K562 (cell line): ENCODE data around the gene COL16A1. TPM values are rescaled to one million over a fixed set of nuclear protein-coding genes. Genes with fewer than 3 reads are reported as not detected.

Experiments
- ATAC-seq: fragments of 200-7000 bp; cut with Tn5 transposase; 3 replicates; pipeline ENCODE4 v1.9.1; 2020; ENCODE audit warnings: moderate library complexity
- BruUV-seq: library from RNA; stranded (reverse); fragments of 400-500 nt; replicated peaks from 2 replicates; lab custom pipeline; 2021; lab: Mats Ljungman, UMichigan
- CTCF ChIA-PET: fragments of 300-600 bp; formaldehyde crosslinking; extraction: SDS; loops from one replicate; lab custom pipeline; 2021; ENCODE audit warnings: low intra/inter-chr PET ratio; lab: Yijun Ruan, JAX
- POLR2A ChIA-PET: fragments of 300-600, 350-650 bp; sonication (Branson Sonifier 250); formaldehyde crosslinking; extraction: SDS; loops from one replicate; lab custom pipeline; 2021; ENCODE audit warnings: antibody characterized with exemption, inconsistent platforms; lab: Yijun Ruan, JAX
- DNase-seq, 4 experiments: peaks; one replicate each; pipeline versions ENCODE4 v3.0.0 to v3.0.0-alpha.2; 2011 to 2018; ENCODE audit warnings: low spot score in 3 of 4, mixed read lengths in 3 of 4; ENCODE audit errors: extremely low read depth in 1 of 4
- FAIRE-seq: peaks from 2 replicates; lab custom pipeline; 2011; peaks lifted over from hg19 to GRCh38; lab: Jason Lieb, UNC
- H2AFZ ChIP-seq: 2 replicates; pipeline ENCODE4 v1.6.0; 2011; ENCODE audit warnings: low read depth, low read length, control low read depth, inconsistent platforms
- H3K27ac ChIP-seq: fragments of 200-600 bp; 3 replicates; pipeline ENCODE4 v1.8.0; 2011; ENCODE audit warnings: low read depth, mild to moderate bottlenecking, control low read depth, inconsistent platforms, low read length, moderate library complexity, mixed read lengths; ENCODE audit errors: extremely low read depth
- H3K27me3 ChIP-seq, 2 experiments: fragments of 300-600 bp in 1 of 2; 2 replicates in 1 of 2; 3 replicates in 1 of 2; pipeline versions ENCODE4 v1.6.0 to v1.8.0; 2011; ENCODE audit warnings: inconsistent platforms in 2 of 2, low read length in 2 of 2, mild to moderate bottlenecking in 1 of 2, mixed read lengths in 1 of 2, moderate library complexity in 1 of 2; ENCODE audit not compliant: control insufficient read depth in 2 of 2, insufficient read depth in 2 of 2
- H3K36me3 ChIP-seq: fragments of 300-600 bp; 3 replicates; pipeline ENCODE4 v1.8.0; 2011; ENCODE audit warnings: mild to moderate bottlenecking, low read length, inconsistent platforms; ENCODE audit not compliant: control insufficient read depth, insufficient read depth
- H3K4me1 ChIP-seq, 2 experiments: fragments of 200-600 bp in 1 of 2; replicated peaks in 1 of 2; 2 replicates in 1 of 2; 3 replicates in 1 of 2; pipeline versions ENCODE4 v1.5.1 to v1.8.0; 2011; ENCODE audit warnings: inconsistent platforms in 2 of 2, low read length in 2 of 2, mild to moderate bottlenecking in 1 of 2, mixed read lengths in 1 of 2, moderate library complexity in 1 of 2; ENCODE audit not compliant: control insufficient read depth in 2 of 2, insufficient read depth in 2 of 2
- H3K4me2 ChIP-seq: 2 replicates; pipeline ENCODE4 v1.6.1; 2011; ENCODE audit warnings: low read length, control low read depth, inconsistent platforms, mixed read lengths; ENCODE audit not compliant: insufficient read depth
- H3K4me3 ChIP-seq: fragments of 200-600 bp; sonication (generic), shearing (Covaris generic); 2 replicates; pipeline ENCODE4 v1.5.1; 2016; ENCODE audit warnings: control low read depth, inconsistent platforms
- H3K79me2 ChIP-seq: fragments of 200-600 bp; 3 replicates; pipeline ENCODE4 v1.8.0; 2011; ENCODE audit warnings: low read length, inconsistent platforms; ENCODE audit not compliant: control insufficient read depth, insufficient read depth
- H3K9ac ChIP-seq, 2 experiments: 2 replicates each; pipeline versions ENCODE4 v1.6.0 to v1.6.1; 2011; ENCODE audit warnings: low read depth in 2 of 2, low read length in 2 of 2, control low read depth in 1 of 2, inconsistent platforms in 1 of 2, mild to moderate bottlenecking in 1 of 2, mixed read lengths in 1 of 2; ENCODE audit not compliant: insufficient read depth in 1 of 2
- H3K9me1 ChIP-seq: one replicate; pipeline ENCODE4 v1.6.0; 2011; ENCODE audit warnings: inconsistent platforms, mild to moderate bottlenecking, low read length, moderate library complexity; ENCODE audit not compliant: control insufficient read depth, insufficient read depth
- H3K9me3 ChIP-seq: replicated peaks from 2 replicates; pipeline ENCODE4 v1.5.1; 2011; ENCODE audit warnings: low read depth, low read length, inconsistent platforms; ENCODE audit not compliant: control insufficient read depth, insufficient read depth
- H4K20me1 ChIP-seq: replicated peaks from 2 replicates; pipeline ENCODE4 v1.6.1; 2011; ENCODE audit warnings: low read length, inconsistent platforms, mixed read lengths; ENCODE audit not compliant: control insufficient read depth, insufficient read depth
- BRF2 ChIP-seq: IDR thresholded peaks from 3 replicates; pipeline ENCODE4 v1.6.1; 2011; ENCODE audit warnings: borderline replicate concordance, mild to moderate bottlenecking; ENCODE audit not compliant: insufficient read length, insufficient read depth
- DMBX1 ChIP-seq: fragments of 250-450 bp; sonication (Bioruptor Pico); IDR thresholded peaks from 2 replicates; pipeline ENCODE4 v1.8.0; 2022; ENCODE audit warnings: inconsistent platforms, mild to moderate bottlenecking, moderate library complexity, borderline replicate concordance
- FOXP1 ChIP-seq: sonication (generic); formaldehyde crosslinking; IDR thresholded peaks from 2 replicates; pipeline ENCODE4 v1.8.0; 2022; ENCODE audit warnings: mild to moderate bottlenecking, missing genetic modification reagents
- RHOXF2B ChIP-seq: fragments of 250-450 bp; sonication (Bioruptor Pico); conservative IDR thresholded peaks from 2 replicates; pipeline ENCODE4 v1.5.1; 2021
- ZNF277 ChIP-seq: fragments of 250-450 bp; sonication (Bioruptor Pico); IDR thresholded peaks from 2 replicates; pipeline ENCODE4 v1.8.0; 2022; ENCODE audit warnings: inconsistent platforms, mild to moderate bottlenecking, moderate library complexity, borderline replicate concordance
- ZNF311 ChIP-seq: fragments of 250-450 bp; sonication (Bioruptor Pico); IDR thresholded peaks from 2 replicates; pipeline ENCODE4 v1.4.0; 2020; ENCODE audit warnings: mild to moderate bottlenecking, moderate library complexity
- ZNF354B ChIP-seq: fragments of 250-450 bp; sonication (Bioruptor Pico); IDR thresholded peaks from 2 replicates; pipeline ENCODE4 v1.4.0; 2020
- WGBS: fragments of 100-300 bp; shearing (Covaris generic); methylation state at CpG from one replicate; pipeline ENCODE4 v1.1.6; 2016; ENCODE audit warnings: low coverage, mixed read lengths; ENCODE audit not compliant: insufficient coverage; ENCODE audit errors: missing lambda C conversion rate; 5-methylcytosine and 5-hydroxymethylcytosine counted together
- in situ Hi-C: fragments of 300-500 bp; cut with MboI; formaldehyde crosslinking; loops from 4 replicates; pipeline ENCODE4 v1.15.0; 2018; ENCODE audit warnings: inconsistent platforms, mixed read lengths
- intact Hi-C: fragments of 100-400 bp; cut with micrococcal nuclease; formaldehyde crosslinking; loops from 2 replicates; pipeline ENCODE4 v1.14.2; 2022
- polyA plus RNA-seq, 8 experiments: library from polyadenylated mRNA; depleted of rRNA in 4 of 8; stranded (reverse) in 5 of 8; unstranded in 3 of 8; fragments of >200 nt; fragmentation: Nextera tagmentation in 2 of 8; fragmentation: Illumina TruSeq in 1 of 8; extraction: Ambion mirVana in 2 of 8; extraction: Trizol in 1 of 8; gene quantifications; 2 replicates each; pipeline versions ENCODE4 v1.2.1 to v1.2.3, GENCODE V29; 2011 to 2014; ENCODE audit warnings: inconsistent platforms in 1 of 8, missing spikeins in 1 of 8
- total RNA-seq, 7 experiments: library from RNA; depleted of rRNA in 6 of 7; stranded (reverse); fragments of >200 nt in 6 of 7; fragmentation: Illumina TruSeq in 2 of 7; extraction: Trizol in 2 of 7; gene quantifications; 2 replicates each; pipeline versions ENCODE4 v1.2.1 to v1.2.3, GENCODE V29; 2011 to 2021; ENCODE audit warnings: low replicate concordance in 1 of 7
- TF ChIP-seq, protein P1 (sequence below): sonication (generic); formaldehyde crosslinking; IDR thresholded peaks from 2 replicates; pipeline ENCODE4 v1.8.0; 2022; ENCODE audit warnings: mild to moderate bottlenecking, missing genetic modification reagents

Gene COL16A1
- total and polyA plus RNA-seq, 9 of the 15 experiments (the other 6 are each of a cell fraction or from before 2014, with no cell fraction given): 0.11 to 0.60 (median 0.11) TPM; not detected in 6

DNA sequence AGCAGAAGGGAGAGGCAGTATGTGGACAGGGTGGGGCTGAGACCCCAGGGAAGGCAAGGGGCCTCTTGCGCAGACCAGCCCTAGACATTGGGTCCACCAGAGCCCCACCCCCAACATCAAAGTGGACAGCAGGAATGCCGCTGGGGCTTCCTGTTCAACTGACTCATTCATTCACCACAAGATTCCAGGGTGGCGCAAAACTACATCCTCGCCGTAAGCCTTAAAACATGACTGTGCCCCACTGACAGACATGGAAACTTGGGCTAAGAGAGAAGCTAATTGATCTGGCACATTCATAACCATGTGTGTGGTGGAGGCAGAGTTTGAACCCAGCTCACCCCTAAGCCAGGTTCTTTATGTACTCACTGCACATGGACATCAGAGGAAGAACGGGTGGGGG lies 14.0 kb downstream of the COL16A1 start:
- Histone ChIP-seq H3K4me2 (no peak overlapping the region), H3K4me3 (no peak overlapping the region), H3K4me1 (peaks cover 0 to 6% of the 10 kb centered on the region in 2 experiments; a peak in 1 of 5 replicates), H3K36me3 (no peaks in the 10 kb centered on the region), H3K27me3 (peaks cover 26 to 64% of the 10 kb centered on the region in 2 experiments; a peak in 4 of 5 replicates), H2AFZ (no peak overlapping the region), H3K9me3 (no peaks in the 10 kb centered on the region), H3K79me2 (no peaks in the 10 kb centered on the region), H4K20me1 (peaks cover 45% of the 10 kb centered on the region; the same call in 1 of the 2 replicates), H3K9me1 (no peaks in the 10 kb centered on the region), H3K9ac (no peak overlapping the region; a peak in 1 of 4 replicates), H3K27ac (no peak overlapping the region)
- intact Hi-C loops (no loop called here), in situ Hi-C loops (no loop called here)
- TF ChIP-seq BRF2 (no peak), ZNF277 (CRISPR knock-in tag) (no peak), ZNF311 (CRISPR knock-in tag) (no peak), ZNF354B (no peak), RHOXF2B (CRISPR knock-in tag) (no peak), DMBX1 (CRISPR knock-in tag) (no peak), FOXP1 (CRISPR knock-in tag) (no peak)
- TF ChIP-seq, protein P1, sequence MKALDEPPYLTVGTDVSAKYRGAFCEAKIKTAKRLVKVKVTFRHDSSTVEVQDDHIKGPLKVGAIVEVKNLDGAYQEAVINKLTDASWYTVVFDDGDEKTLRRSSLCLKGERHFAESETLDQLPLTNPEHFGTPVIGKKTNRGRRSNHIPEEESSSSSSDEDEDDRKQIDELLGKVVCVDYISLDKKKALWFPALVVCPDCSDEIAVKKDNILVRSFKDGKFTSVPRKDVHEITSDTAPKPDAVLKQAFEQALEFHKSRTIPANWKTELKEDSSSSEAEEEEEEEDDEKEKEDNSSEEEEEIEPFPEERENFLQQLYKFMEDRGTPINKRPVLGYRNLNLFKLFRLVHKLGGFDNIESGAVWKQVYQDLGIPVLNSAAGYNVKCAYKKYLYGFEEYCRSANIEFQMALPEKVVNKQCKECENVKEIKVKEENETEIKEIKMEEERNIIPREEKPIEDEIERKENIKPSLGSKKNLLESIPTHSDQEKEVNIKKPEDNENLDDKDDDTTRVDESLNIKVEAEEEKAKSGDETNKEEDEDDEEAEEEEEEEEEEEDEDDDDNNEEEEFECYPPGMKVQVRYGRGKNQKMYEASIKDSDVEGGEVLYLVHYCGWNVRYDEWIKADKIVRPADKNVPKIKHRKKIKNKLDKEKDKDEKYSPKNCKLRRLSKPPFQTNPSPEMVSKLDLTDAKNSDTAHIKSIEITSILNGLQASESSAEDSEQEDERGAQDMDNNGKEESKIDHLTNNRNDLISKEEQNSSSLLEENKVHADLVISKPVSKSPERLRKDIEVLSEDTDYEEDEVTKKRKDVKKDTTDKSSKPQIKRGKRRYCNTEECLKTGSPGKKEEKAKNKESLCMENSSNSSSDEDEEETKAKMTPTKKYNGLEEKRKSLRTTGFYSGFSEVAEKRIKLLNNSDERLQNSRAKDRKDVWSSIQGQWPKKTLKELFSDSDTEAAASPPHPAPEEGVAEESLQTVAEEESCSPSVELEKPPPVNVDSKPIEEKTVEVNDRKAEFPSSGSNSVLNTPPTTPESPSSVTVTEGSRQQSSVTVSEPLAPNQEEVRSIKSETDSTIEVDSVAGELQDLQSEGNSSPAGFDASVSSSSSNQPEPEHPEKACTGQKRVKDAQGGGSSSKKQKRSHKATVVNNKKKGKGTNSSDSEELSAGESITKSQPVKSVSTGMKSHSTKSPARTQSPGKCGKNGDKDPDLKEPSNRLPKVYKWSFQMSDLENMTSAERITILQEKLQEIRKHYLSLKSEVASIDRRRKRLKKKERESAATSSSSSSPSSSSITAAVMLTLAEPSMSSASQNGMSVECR (CRISPR knock-in tag): no peak
- CTCF ChIA-PET: no interaction called here
- DNase-seq (no peak), ATAC-seq (no peak), FAIRE-seq (no peak)
- POLR2A ChIA-PET: interaction anchor here (0.6 kb wide), 1 partner anchor 103 kb away, joined by 3 read pairs; no protein-coding TSS in a partner anchor
- BruUV-seq: no TSS peak
- WGBS: 5% methylated on average over 6 of the region's 6 CpGs
